SKM-1 (cell line): ENCODE measurements around the gene EPYC.

Experiments
- DNase-seq: peaks from one replicate; lab custom pipeline; 2025; ENCODE audit not compliant: unreplicated experiment; lab: John Stamatoyannopoulos, UW

EPYC gene

DNA sequence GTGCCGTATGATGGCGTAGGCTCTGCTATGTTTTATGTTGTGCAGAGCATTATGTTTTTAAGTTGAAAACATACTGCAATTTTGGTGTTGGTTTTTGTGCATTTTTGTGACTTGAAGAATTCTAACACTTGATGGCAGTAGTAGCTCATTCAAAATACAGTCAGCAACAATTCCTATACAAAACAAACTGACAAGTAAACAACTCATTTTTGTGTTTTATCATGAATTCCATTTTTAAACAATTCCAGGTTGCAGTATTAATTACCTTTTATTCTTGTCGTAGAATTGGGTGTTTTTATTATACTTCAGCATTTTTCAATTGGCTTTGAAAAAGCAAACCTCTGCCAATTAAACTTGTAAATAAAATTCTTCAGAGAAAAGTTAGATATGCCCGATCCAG is 45.7 kb downstream of the EPYC start:
- no peak for DNase-seq

DNA sequence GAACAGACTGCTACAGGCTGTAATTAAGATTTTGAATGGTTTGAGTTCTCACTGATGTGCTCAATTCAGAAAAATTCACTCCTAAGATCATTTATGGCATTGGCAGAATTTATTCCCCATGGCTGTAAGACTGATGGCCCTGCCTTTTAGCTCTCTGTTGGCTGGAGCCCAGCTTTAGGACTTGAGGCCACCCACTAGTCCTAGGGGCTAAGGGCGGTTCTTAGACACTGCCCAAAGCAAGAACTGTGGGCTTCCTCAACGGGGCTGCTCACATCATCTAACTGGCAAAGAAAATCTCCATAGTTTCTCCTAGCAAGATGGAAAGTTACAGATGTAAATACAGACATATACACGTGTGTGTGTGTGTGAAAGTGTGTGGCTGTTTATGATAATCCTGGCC is 46.4 kb downstream of the EPYC start:
- no peak for DNase-seq

DNA sequence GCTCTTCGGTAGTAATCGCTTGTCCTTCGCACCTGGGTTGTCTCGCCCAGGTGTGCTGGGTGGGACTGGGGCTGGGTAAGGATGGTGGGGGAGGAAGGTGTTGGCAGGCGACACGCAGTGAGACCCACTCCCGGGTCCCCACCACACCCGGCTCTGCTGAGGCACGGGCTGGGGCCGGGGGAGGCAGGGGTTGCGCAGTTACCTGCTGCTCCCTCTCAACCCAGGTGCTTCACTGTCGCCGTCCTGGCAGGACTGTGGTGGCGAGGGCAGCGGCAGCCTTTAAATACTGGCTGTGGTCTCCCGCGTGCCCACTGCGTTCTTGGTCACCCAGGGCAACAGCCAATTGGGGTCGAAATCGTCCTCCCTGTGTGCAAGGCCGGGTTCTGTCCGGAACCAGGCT is 49.9 kb downstream of the EPYC start, which contains the start of gene CCER1:
CCER1 (minus strand) TSS at position 256 of the 400 bp plus-strand sequence. CDS start 434 bp downstream, outside the sequence.
- no peak for DNase-seq

DNA sequence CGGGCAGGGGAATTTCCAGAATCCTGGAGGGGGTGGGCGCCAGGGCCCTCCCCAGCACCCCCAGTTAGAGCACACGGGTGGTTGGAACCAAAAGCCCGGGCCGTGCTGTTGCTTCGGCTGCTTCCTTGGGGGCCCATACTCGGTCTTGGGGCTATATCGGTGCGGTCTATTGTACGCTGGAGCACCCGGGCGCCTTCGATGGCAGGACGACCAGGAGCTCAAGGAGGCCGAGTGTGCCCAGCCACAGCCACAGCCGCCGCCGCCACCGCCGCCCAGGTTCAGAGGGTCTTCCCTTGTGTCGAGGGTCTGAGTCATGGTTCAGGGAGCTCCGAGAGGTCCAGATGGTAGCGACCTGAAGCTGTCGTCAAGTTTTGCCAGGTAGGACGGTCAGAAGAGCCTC is 50.3 kb downstream of the EPYC start:
- no peak for DNase-seq

DNA sequence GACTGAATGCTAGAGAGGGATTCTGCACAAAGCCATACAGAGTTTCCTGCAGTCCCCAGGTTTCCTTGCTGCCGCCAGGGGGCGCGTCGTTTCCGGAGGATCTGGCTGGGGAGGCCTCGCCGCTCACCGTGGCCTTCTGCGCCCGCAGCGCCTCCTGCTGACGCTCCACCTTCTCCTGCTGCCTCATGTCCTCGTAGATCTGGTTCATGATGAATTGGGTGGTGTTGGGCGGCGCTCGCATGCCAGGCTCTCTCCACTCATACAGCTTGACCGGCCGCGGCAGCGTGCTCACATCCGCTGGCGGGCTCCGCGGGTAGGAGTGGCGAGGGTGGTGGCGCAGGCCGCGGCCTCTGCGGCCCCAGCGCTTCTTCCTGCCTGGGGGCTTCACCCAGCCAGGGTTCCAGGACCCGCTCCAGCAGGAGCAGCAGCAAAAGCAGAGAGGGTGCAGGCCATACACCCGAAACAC is 50.8 kb downstream of the EPYC start:
- DNase-seq: no peak

DNA sequence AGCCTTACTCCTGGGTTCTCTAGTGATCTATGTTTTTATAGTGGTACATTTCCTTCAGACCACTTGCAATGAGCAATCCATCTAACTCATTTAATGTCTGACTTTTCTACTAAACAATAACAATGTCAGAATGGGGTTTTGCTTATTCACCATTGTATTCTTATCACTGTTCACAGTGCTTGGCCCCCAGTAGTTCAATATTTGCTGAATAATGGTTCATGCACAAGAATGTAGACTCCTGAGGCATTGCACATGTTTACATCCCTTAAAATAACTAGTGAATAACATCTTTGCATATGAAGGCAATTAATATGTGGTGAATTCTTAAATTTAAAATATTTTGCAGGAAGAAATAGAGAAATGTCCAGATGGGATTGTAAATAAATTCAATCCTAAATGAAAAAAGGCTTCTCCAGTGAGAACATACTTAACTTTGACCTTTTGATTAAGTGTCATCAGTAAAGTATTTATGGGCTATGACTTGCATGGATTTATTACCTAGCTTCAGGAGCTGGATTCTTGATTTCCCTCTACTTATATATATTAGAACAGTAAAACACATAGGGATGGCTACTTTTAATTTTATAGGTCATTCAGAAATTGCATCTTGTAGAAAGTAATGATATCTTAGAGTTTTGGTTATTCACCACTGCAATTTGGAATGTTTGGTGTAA is 53.2 kb downstream of the EPYC start:
- DNase-seq: no peak

DNA sequence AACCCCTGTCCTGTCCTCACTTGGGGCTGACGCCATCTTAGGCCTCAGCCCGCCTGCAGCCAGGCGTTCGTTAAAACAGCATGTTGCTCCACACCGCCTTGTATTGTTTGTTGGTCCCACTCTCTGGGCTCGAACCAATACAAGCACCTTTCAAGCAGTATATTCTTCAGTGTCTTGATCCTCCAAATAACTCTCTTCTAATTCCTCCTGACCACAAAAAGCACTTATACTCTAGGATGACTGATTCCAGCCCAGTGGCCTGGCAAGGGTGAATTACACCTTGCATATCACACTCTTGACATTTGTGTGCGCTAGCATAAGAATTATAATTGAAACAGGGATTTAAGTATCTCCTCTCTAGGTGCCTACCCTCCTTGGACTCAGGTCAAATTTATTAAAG is 56.9 kb downstream of the EPYC start:
- DNase-seq: no peak

DNA sequence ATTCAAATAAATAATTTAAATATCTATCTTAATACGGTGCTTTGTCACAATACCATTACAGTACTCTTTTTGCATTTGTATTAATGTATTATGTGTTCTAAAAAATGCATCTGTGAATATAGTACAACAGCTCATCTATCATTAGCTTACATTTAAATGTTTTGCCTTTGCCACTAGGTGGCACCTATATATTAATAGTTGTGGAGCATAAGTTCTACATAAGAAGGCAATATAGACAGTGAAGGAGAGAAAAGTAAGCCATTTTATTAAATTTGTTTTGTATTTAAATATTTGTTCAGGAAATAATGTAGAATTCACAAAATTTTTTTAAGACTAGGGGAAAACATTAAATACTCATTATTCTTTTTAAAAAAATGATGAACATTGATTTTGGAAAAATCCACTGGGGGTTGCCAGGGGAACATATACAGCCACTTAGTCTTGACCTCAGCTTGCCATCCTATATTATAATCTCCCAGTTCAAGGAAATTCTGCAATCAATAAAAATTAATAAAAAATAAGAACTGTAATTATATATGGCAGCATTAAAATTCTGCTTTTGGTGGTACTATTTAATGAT is 59.6 kb downstream of the EPYC start:
- no peak for DNase-seq

DNA sequence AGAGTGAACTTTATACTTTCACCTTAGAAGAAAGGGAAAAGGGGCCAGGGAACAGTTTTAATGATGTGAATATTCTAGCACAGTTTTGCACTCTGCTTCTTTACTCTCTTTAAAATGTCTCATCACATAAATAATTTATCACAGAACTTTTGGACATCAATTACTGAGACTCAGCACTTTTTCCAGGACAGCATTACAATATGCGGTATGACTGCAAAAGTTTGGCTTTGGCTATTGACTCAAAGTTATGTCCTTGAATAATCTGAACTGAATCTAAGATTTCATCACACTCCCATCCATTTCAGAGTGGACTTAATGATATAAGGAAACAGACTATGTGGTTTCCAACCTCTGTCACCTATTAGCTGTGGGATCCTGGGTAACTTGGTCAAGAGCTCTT is 61.5 kb downstream of the EPYC start:
- no peak for DNase-seq

DNA sequence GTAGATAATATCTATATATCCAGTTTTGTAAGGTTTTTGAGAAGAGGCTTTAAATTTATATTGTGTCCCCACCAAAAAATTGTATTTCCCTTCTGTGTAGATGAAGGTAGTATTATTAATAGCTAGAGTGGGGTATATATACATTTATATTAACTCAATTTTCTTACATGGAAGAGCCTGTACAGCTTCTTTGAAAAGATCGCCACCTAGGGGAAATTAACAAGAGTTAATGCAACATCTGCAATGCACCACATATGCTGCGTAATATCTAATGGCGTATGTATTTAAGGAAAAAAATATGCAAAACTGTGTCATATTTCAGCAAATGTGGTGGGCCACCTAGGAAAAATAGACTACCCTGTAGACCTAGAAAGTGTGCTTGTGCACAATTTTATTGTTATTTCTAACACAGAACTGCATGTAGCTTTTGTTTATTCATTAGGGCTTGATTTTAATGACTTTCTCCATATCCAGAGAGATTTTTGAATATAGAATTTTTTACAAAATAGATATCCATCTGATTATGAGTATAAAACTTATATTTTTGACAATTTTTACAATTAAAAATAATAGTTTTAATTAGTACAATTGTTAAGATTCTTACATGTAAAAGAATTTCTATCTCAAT is 63.8 kb downstream of the EPYC start:
- DNase-seq: no peak

DNA sequence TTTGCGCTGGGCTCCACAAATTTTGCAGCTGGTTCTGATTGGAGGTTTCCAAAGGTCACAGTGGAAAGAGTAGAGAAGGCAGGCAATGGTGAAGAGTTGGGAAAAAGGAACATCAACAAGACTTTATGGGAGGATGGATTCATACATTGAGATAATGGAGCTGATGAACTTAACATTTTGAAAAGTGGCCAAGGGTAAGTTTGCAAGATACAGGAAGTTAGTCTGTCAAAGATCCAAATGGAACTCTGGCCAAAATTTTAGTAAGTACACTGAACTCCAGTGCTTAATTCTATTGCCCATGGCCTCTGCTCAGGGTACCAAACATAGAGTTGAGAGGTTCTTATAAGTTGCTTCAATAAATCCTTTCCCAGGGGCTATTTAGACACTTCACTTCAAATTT is 65.4 kb downstream of the EPYC start:
- DNase-seq: no peak

DNA sequence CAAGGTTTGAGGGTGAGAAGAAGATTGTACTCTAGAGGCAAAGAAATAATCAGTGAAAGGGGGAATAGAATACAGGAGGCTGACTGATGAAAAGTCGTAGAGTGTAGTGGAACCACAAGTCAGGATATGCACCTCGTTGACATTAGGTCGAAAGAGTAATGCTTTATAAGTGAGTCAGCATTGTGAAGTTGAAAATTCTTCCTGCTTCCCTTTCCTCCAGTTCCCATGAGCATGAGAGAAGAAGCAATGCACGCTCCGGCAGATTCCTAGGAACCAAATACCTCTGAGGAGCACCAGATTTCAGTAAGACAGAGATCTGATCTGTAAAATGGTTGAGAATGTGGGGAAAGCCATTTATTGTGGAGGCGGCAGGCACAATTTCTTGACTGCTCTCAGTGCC is 66.3 kb downstream of the EPYC start:
- no peak for DNase-seq

DNA sequence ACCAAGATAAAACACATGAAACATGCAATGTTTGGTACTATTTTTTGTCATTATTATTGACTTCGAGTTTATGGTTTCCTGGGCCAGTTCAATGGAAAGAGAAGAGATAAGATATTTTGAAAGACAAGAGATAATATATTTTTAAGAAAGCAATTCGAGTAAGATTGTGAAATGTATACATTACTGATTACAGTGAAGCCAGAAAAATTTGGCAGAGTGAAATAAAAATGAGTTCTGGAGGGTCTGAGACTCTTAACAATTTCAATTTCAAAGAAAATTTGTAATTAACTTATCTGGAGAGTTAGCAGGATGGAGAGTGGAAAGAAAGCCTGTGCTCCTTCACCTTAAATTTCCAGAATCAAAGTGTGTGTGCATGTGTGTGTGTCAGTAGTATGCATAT is 67.1 kb downstream of the EPYC start:
- DNase-seq: no peak

DNA sequence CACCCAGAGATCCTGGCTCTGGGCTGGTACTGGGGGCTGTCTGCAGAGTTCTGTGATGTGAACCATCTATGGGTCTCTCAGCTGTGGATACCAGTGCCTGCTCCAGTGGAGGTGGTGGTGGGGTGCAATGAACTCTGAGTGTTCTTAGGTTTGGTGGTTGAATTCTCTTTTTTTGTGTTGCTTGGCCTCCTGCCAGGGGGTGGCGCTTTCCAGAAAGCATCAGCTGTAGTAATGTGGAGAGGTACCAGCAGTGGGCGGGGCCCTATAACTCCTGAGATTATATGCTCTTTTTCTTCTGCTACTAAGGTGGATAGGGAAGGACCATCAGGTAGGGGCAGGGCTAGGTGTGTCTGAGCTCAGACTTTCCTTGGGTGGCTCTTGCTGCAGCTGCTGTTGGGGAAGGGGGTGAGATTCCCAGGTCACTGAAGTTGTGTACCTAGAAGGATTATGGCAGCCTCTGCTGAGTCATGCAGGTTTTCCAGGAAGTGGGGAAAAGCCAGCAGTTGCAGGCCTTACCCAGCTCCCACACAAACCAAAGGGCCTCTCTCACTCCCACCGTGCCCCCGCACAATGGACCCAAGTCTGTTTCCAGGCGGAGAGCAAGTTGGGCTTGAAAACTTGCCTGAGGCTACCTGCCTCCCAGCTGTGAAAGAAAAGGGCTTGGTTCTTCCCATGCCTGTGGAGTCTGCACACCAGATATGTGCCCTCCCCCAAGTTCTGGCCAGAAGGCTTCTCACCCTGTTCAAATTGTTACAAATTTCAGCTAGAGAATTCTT is 68.4 kb downstream of the EPYC start:
- no peak for DNase-seq

DNA sequence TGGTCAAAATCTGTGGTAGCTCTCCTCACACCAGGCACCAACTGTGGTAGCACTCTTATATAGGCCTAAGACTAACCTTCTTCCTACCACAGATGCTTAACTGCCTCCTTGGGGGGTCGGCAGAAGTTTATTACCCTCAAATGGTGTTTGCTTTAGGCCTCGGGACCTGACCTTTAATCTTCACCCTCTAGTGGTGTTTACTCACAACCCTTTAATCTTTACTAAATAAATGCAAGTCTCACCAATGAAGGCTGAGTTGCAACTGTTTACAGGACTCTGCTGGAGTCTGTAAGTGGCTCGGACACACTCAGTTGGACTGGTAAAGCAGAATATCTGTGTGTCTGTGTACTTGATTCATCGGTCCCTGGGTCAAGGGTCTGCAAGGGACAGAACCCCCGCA is 79.2 kb downstream of the EPYC start:
- no peak for DNase-seq

DNA sequence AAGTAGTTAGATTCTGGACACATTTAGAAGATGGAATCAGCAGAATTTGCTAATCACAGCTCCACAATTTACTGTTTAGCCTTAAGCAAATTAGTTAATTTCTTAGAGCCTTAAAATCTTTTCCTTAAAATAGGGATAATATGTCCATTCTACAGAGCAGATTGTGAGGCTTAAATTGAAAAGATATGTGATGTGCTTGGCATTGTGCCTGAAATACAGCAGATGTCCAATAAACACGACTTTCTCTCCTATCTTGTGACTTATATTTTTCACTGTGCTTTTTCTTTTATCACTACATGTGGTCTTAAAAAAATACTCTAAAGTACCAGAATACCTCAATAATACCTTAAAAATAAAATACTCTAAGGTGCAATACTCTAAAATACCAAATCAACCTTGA is 80.4 kb downstream of the EPYC start:
- no peak for DNase-seq

DNA sequence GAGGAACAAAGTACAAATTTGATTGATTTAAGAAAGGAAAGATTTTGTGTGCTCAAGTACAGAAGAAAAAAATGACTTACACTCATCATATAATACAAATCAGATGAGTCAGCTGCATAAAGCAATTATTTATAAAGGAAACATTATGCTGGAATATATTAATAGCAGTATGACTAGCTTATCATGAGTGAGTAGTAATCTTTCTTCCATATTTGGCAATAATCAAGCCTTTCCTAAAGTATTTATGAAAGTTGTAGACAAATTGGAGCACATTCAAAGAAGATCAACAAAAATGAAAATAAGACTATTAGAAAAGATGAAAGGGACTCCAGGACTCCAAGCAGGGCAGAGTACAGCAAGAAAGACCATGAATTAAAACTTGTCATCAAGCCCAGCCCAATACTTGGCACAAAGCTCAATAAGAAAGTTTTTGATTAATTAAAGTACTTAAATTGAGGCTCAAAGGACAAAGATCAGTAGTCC is 82.6 kb downstream of the EPYC start:
- no peak for DNase-seq

DNA sequence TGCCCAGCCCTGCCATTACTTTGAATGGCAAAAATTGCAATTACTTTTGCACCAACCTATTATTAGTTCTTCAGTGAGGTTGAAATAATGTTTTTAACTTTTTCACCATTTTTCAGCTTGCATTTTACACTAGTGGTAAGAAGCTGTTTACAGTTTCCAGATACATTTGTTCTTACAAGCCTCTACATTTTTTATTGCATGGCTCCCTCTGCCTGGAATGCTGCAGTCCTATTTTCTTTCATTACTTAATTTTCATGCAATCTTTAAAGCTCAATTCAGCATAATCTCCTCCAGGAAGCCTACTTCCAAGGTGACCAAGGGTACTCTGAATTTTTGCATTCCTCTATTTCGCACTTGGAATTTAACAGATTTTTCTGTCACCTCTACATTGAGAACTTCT is 83.2 kb downstream of the EPYC start:
- no peak for DNase-seq

DNA sequence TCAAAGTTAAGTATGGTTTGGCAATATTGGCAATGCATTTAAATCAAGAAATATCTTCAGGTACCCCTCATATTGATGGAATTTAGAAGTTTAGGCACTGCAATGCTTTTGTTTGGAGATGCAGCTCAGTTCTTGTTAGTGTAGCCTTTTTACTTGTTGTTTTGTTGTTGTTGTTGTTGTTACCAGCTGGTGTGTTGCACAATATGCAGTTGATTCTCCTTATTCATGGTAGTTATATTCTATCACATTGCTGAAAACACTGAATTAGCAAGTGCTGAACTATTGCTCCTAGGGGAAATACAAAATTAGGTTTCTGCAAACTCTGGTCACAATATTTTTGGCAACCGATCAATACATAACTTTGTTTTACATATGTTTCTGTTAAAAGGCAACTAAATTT is 84.5 kb downstream of the EPYC start:
- no peak for DNase-seq

DNA sequence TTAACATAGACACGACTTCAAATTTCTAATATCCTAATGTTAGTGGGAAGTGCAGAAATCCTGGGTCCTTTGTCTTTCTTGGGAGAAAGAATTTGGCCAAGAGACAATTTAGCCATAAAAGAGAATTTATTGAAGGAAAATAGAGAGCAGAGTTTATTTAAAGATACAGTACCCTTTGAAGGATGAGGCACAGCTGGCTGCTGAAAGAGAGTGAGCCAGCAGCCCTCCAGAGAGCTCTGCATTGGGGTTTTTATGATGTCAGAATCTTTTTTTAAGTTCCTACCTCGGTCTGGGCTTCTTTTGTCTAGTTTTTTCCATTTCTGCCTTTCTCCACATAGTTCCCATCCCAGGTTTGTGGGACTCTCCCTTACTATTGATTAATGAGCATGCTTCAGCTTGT is 87.3 kb downstream of the EPYC start:
- DNase-seq: no peak

DNA sequence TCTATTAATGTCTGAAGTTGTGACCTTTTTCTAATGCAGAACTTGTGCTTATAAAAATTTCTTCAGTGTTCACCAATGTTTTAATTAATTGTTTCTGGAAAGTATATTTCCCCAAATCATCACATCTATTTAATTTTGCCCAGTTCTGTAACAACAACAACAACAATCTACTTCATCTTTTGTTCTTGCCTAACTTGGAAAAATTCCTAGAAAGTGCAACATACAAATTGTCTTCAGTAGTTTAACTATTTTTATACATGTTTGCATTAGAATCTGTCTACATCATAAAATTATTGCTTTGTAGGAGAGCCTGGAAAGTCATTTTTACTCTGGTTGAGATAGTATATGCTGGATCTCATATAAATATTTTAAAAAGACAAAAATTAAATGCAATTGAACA is 88.3 kb downstream of the EPYC start:
- DNase-seq: no peak

DNA sequence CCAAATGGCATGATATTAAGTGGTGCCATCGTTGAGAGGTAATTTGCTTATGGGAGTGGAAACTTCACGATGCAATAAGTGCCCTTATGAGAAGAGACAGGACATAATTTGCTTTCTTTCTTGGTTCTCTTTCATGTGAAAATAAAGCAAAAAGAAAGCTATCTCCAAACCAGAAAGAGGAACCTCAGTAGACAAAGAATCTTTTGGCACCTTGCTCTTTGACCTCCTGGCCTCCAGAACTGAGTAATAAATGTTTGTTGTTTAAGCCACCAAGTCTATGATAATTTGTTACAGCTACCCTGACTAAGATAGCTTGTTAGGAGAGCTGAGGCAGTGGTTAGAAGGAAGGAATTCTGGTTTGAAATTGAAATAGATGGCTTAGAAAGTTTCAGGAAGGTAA is 89.4 kb downstream of the EPYC start:
- no peak for DNase-seq
